Small intestine (tissue), 7 donors: ENCODE results near the gene ZSCAN16. TPM values are rescaled to one million over a fixed set of nuclear protein-coding genes. Genes with fewer than 3 reads are reported as not detected.

Source experiments
- DNase-seq, 2 donors: peaks; one replicate each; pipeline versions ENCODE4 v3.0.0 to v3.0.0-alpha.2; 2013
- FAIRE-seq: peaks from 2 replicates; lab custom pipeline; 2012; peaks lifted over from hg19 to GRCh38; lab: Jason Lieb, UNC
- H3K27ac ChIP-seq, 3 donors: one replicate each; pipeline ENCODE4 v1.5.1; 2013; ENCODE audit warnings: low read length in 2 of 3, mild to moderate bottlenecking in 2 of 3, control low read depth in 1 of 3, inconsistent platforms in 1 of 3, low read depth in 1 of 3, moderate library complexity in 1 of 3
- H3K27me3 ChIP-seq, 3 donors: one replicate each; pipeline ENCODE4 v1.6.1; 2013; ENCODE audit warnings: low read length in 3 of 3, inconsistent platforms in 1 of 3; ENCODE audit not compliant: control insufficient read depth in 3 of 3, insufficient read depth in 3 of 3
- H3K36me3 ChIP-seq, 3 donors: one replicate each; pipeline ENCODE4 v1.6.1; 2013; ENCODE audit warnings: low read length in 3 of 3, inconsistent platforms in 1 of 3, low read depth in 1 of 3, mild to moderate bottlenecking in 1 of 3, moderate library complexity in 1 of 3; ENCODE audit not compliant: control insufficient read depth in 3 of 3, insufficient read depth in 2 of 3
- H3K4me1 ChIP-seq, 3 donors: one replicate each; pipeline ENCODE4 v1.6.1; 2013; ENCODE audit warnings: low read length in 2 of 3, inconsistent platforms in 1 of 3, low read depth in 1 of 3, mild to moderate bottlenecking in 1 of 3, moderate library complexity in 1 of 3; ENCODE audit not compliant: control insufficient read depth in 3 of 3, insufficient read depth in 2 of 3
- H3K4me3 ChIP-seq, 3 donors: one replicate each; pipeline ENCODE4 v1.5.1; 2013; ENCODE audit warnings: low read length in 3 of 3, control low read depth in 1 of 3, inconsistent platforms in 1 of 3, low read depth in 1 of 3, mild to moderate bottlenecking in 1 of 3, moderate library complexity in 1 of 3
- H3K9me3 ChIP-seq, 2 donors: one replicate each; pipeline ENCODE4 v1.6.1; 2013; ENCODE audit warnings: low read depth in 1 of 2, low read length in 1 of 2; ENCODE audit not compliant: control insufficient read depth in 2 of 2, insufficient read depth in 1 of 2
- WGBS, 3 donors: extraction: QIAGEN DNeasy Blood & Tissue Kit; methylation state at CpG; one replicate each; pipeline ENCODE4 v1.1.7; 2013; 5-methylcytosine and 5-hydroxymethylcytosine counted together
- polyA plus RNA-seq, 4 donors: library from polyadenylated mRNA; stranded (reverse) in 3 of 4; unstranded in 1 of 4; fragments of 200-250 nt in 3 of 4; fragments of 120-200 nt in 1 of 4; gene quantifications; one replicate each; pipeline versions ENCODE4 v1.2.1 to v1.2.3, GENCODE V29; 2013
- donor health status: healthy with polysubstance abuse.
- donor health status: control.
- donor health status: control.
- donor health status: Bipolar disorder and iron deficiency.
- donor health status: healthy.

The ZSCAN16 gene
- polyA plus RNA-seq, 4 donors, result 8.6 to 15.4 (median 10.5) TPM

GRCh38 chr6:28134716-28135115, 10.3 kb downstream of the ZSCAN16 start:
- Histone ChIP-seq H3K9me3 (no peaks in the 10 kb centered on the region), H3K27me3 (no peaks in the 10 kb centered on the region), H3K27ac (no peak overlapping the region), H3K36me3 (peaks cover 0 to 6% (median 0%) of the 10 kb centered on the region in 3 donors), H3K4me1 (peaks cover 0 to 3% (median 3%) of the 10 kb centered on the region in 3 donors), H3K4me3 (no peak overlapping the region)
- 48 to 78% (median 58%) methylated on average over 1 of the region's 1 CpG for WGBS, 3 donors
- no peak for FAIRE-seq
- DNase-seq, result no peak

- Histone ChIP-seq H3K4me3 (no peak overlapping the region), H3K27ac (no peak overlapping the region), H3K9me3 (no peaks in the 10 kb centered on the region), H3K27me3 (no peaks in the 10 kb centered on the region), H3K36me3 (peaks cover 0 to 5% (median 0%) of the 10 kb centered on the region in 3 donors), H3K4me1 (peaks cover 0 to 3% (median 3%) of the 10 kb centered on the region in 3 donors)
- no peak for FAIRE-seq
- 29 to 32% (median 29%) methylated on average over 3 of the region's 3 CpGs for WGBS, 3 donors
- DNase-seq, result no peak
These were observed 11.0 kb downstream of the ZSCAN16 start for GRCh38 chr6:28135393-28135792.

GRCh38 chr6:28136585-28137504, 12.4 kb downstream of the ZSCAN16 start:
- WGBS, 3 donors, result 0% methylated on average over 58 of the region's 58 CpGs
- no peak for FAIRE-seq

GRCh38 chr6:28137505-28137981, 13.1 kb downstream of the ZSCAN16 start:
- peak; percentile 31 to 46 for DNase-seq
- Histone ChIP-seq H3K4me3 (peak overlapping the region; percentile 59 to 89 (median 84)), H3K9me3 (no peaks in the 10 kb centered on the region), H3K27me3 (no peaks in the 10 kb centered on the region), H3K36me3 (no peaks in the 10 kb centered on the region), H3K27ac (peak overlapping the region; percentile 84 to 90 (median 85)), H3K4me1 (peaks cover 0 to 3% (median 3%) of the 10 kb centered on the region in 3 donors)
- WGBS, 3 donors, result 0 to 1% (median 1%) methylated on average over 6 of the region's 6 CpGs
- no peak for FAIRE-seq

More at GRCh38 chr6:28136585-28137504, 12.4 kb downstream of the ZSCAN16 start:
- Histone ChIP-seq H3K27ac (peak overlapping the region; percentile 84 to 90 (median 85)), H3K36me3 (no peaks in the 10 kb centered on the region), H3K4me1 (peaks cover 0 to 3% (median 3%) of the 10 kb centered on the region in 3 donors), H3K9me3 (no peaks in the 10 kb centered on the region), H3K27me3 (no peaks in the 10 kb centered on the region), H3K4me3 (peak overlapping the region; percentile 59 to 89 (median 84))
- peak; percentile 83 to 91 for DNase-seq

GRCh38 chr6:28139860-28140543, 15.6 kb downstream of the ZSCAN16 start:
- H3K27ac ChIP-seq, result peak overlapping the region in 1 of 3 donors; percentile 6
- no peak overlapping the region for H3K4me3 ChIP-seq
- H3K9me3 ChIP-seq, result no peaks in the 10 kb centered on the region
- FAIRE-seq (no peak), DNase-seq (peak in 1 of 2 donors; percentile 20)
- H3K27me3 ChIP-seq, result no peaks in the 10 kb centered on the region
- peaks cover 3 to 5% (median 3%) of the 10 kb centered on the region in 3 donors for H3K4me1 ChIP-seq
- H3K36me3 ChIP-seq, result peaks cover 0 to 2% (median 0%) of the 10 kb centered on the region in 3 donors
- 48 to 66% (median 65%) methylated on average over 9 of the region's 9 CpGs for WGBS, 3 donors

DNA sequence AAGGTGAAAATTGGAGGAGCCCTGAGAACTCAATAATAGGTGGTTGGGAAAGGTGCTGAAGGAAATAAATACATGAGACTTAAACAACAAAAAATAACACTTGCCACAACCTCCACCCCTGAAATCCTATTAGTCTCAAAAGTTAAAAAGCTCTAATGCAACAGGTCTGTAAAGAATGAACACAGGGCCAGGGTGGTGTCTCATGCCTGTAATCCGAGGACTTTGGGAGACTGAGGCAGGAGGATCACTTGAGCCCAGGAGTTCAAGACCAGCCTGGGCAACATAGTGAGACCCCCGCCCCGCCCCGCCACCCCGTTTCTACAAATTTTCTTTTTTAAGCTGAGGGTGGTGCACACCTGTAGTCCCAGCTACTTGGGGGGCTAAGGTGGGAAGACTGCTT, 16.2 kb downstream of the ZSCAN16 start:
- FAIRE-seq (no peak), DNase-seq (no peak)
- Histone ChIP-seq H3K4me1 (peaks cover 3 to 5% (median 3%) of the 10 kb centered on the region in 3 donors), H3K27me3 (no peaks in the 10 kb centered on the region), H3K27ac (peak overlapping the region in 1 of 3 donors; percentile 6), H3K9me3 (no peaks in the 10 kb centered on the region), H3K36me3 (peaks cover 0 to 2% (median 0%) of the 10 kb centered on the region in 3 donors), H3K4me3 (no peak overlapping the region)
- WGBS, 3 donors, result 65 to 78% (median 70%) methylated on average over 5 of the region's 5 CpGs

DNA sequence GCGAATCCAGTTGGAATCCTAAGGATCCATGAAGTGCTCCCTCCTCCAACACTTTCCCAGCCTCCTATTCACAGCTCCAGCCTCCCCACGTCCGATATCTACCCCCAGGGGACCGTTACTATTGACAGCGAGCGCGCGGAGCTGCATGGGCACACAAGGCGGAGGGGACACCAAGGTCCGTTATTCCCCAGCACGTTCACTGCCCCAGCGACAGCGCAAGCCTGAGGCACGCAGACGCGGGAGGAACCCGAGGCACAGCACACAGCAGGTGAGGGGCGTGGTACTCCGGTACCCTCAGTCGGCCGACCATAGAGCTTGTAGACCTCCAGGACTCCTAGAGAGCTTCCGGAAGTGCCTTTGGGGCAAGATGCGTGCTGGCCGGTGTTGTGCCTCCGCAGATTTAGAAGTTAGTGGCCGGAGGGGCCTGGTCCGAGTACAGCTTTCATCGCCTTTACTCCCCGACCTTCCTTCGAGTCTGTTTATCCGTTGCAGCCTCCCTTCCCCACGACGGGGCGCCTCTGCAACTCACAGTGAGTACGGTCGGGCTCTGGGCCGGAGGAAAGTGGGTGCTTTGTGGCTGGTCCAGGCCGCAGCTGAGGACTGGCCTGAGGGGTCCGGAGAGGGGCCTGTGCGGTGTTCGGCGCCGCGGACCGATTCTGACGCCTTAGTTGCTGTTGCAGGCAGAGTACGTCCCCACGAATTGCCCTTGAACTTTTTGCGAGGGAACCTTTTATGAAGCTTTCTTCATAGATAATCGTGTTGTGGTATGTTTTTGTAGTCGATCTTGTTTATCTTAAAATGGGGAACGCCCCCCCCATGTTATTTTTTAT, 17.3 kb downstream of the ZSCAN16 start, which contains the start of gene ZKSCAN8:
Gene ZKSCAN8, plus strand, starts transcription at position 384 of the 830 bp plus-strand sequence. CDS start 6,525 bp downstream, outside the sequence.
- Histone ChIP-seq H3K9me3 (no peaks in the 10 kb centered on the region), H3K4me3 (peak within 1 kb of the TSS; percentile 80 to 82 (median 82)), H3K27me3 (no peaks in the 10 kb centered on the region), H3K27ac (peak within 1 kb of the TSS; percentile 53 to 89 (median 66)), H3K4me1 (peaks cover 3 to 5% (median 3%) of the 10 kb centered on the region in 3 donors), H3K36me3 (peaks cover 0 to 2% (median 0%) of the 10 kb centered on the region in 3 donors)
- WGBS, 3 donors, result 0% methylated on average over 52 of the region's 52 CpGs
- FAIRE-seq (no peak), DNase-seq (peak; percentile 81 to 89)
